NCI-H2107 treated with DMSO at 0.1 percent for 48 hours (cell line): ENCODE measurements around the gene WNT8B.
A peak's percentile ranks its signal among the peaks of the same experiment; 100 is the strongest.

ENCODE experiments used
- DNase-seq: peaks from one replicate; lab custom pipeline; 2025; ENCODE audit not compliant: unreplicated experiment; lab: John Stamatoyannopoulos, UW

The WNT8B gene

DNA sequence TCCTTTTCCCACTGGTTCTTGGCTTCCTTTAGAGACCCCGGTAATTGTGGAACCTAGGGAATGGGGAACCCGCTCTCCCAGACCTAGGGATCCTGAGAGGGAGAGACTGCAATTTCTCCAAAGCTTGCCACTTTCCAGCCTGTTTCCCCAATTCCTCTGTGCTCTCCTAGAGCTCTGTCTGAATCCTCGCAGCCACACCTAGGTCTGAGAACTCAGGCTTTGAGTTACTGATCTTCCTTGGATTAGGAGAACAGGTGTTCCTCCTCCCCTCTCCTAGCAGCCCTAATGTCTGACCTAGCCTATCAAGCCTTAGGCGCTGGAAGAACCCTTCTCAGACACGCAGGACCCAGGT is 20.0 kb downstream of the WNT8B start:
- DNase-seq, result no peak

DNA sequence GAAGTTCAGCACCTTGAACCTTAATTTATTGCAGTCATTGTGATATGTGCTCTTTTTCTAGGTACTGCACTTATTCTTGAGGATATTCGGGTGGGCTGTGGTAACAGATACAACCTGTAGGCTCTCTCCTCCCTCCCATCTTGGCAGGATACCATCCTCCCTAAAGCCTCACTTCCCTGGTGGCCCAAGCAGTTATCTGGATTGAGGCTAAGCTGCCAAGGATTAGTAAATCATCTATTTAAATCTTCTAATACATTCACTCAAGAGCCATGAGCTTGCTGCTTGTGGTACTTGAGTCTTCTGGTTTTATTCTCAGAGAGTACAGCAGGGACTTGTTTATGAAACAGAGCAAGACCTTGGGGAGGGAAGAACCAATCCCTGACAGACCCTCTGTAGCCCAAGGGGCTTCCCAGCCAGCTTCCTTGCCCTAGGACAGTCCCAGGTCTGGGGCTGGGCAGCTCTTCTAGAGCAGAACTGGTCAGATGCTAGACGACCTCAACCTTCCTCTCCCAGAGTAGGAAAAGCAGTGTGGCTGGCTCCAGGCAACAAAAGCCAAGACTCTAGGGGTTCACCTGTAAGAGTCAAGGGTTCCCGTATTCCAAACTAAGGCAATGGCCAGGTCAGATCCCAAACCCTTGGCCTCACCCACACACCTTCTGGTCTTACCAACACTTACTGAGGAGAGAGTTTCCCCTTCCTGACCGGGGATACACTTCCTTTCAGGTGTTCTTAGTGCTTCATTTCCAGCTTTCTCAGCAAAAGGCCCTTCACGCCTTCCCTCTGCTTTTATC is 21.3 kb downstream of the WNT8B start:
- DNase-seq, result no peak

DNA sequence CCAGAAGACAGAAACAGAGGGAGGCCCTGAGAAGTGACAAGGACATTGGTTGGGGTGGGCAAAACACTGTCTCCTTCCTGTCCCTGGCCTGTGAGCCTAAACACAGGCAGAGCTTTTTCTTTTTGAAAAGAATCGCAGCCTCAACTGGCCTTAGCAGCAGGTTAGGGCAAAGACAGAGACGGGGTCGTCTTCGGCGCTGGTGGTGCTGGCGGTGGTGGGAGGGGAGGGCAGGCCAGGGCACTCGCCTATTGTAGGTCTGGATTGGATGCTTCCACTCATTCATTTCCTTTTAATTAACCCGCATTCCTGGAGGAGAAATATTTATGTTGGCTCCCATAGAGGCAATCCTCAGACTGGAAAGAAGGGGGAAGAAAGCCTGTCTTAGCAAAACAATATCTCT is 22.6 kb downstream of the WNT8B start:
- no peak for DNase-seq

DNA sequence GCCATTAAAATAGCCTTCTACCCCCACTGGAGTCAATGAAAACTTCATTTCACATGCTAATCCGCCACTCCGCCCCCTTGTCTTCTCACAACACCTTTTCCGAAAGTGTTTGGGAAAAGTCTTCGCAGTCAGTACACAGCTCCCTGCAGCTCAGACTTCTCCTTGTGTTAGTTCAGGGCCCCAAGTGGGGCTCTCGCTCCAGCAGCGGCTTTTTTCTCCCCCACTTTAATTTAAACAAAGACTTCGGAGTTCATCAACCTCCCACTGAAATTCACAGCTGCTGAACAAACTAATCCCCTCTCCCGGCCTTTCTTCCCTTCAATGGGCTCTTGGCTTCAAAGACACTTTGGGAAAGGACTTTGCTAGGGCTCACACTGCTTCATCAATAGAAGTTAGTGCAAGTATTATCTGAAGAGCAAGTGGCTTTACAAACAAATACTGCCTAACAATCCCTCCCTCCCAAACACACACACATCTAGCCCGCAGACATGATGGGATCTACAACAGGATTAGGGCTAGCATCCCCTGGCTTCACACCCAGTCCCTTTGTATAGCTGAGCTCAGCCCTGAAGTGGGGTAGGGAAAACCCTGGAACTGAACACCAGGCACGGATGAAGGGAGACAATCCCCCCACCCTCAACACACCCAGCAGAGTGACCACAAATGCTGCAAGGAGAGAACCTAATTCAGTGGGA is 23.1 kb downstream of the WNT8B start:
- DNase-seq, result no peak

DNA sequence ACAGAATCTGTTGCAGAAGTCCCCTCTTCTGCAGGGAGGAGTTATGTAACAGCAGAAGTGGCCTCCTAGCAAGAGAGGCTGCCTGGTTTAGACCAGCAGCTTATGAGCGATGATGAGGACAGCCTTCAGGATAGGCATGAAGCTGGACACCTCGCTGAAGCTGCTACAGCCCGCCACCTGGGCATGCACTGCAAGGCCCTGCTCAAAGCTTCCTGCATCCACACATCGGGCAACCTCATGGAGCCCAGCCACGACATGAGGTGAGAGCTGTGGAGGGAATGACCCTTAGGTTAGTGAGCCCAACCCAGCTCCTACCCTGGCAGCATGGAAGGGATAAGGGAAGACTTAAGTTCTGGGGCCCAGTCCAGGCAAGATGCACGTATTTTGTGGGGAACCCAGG is 24.7 kb downstream of the WNT8B start:
- no peak for DNase-seq

DNA sequence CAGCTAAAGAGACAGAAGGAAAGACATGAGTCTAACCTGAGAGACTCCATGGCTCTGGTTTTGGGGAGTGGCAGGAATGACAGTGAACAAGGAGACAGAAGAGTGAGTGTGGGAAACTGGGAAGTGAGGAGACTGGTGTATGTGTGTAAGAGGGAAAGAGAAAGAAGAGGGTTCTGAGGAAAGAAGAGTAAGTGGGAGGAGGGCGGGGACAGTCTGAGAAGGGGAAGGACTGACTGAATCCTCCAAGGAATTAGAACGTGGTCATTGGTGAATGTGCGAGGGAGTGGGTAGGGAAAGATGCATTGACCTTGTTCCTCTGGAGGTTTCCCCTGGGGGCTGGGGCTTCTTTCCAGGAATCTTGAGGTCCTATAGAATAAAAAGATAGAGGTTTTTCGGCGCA is 26.6 kb downstream of the WNT8B start:
- no peak for DNase-seq

DNA sequence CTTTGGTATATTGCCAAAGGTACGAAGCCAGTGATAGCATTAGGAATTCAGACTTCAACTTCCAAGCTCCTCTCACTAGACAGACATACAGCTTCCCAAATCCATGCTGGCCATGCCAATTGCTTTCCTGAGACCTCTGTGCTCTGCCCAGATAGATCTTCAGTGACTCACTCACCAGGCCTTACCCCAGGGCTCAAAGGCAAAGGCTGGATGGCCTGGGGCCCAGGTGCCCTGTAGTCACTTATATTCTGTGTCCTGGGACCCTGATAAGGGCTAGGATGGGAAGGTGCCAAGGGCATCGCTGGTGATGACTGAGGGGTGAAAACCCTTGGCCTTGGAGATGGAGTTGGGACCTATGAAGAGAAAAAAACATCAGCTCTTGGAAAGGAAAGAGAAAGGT is 27.7 kb downstream of the WNT8B start:
- DNase-seq, result no peak

DNA sequence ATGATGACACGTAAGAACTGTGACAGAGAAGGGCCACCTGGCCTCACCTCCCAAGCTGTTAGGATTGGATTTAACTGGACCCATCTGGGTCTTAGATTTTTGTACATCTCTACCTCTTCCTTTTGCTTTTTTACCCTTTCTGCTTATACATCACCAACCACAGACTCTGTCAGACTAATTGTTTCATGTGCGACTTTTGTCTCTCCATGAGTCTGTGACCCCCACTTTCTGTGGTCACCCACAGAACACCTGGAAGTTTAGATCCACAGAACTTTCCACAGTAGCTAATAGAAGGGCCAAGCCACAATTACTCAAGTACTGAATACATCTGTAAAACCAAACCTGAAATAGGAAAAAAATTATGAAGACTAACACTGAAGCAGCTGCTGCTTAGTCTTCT is 33.8 kb downstream of the WNT8B start:
- no peak for DNase-seq

DNA sequence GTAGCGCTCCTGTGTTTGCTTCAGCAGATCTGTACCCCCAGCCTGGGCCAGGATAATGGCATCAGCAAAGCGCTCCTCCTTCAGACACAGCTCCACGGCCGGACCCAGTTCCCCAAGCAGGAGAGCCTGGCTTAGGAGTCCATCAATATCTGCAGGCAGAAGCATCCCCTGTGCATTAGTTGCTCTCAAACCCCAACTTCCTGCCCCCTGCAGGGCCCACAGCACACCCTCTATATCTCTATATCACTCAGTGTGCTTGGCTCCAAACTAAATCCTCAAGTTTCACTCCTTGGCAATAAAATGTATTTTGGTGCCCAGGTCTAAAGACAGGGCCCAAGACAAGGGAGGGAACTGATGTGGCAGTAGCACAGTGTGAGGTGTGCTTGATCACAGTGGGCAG is 35.2 kb downstream of the WNT8B start:
- no peak for DNase-seq

DNA sequence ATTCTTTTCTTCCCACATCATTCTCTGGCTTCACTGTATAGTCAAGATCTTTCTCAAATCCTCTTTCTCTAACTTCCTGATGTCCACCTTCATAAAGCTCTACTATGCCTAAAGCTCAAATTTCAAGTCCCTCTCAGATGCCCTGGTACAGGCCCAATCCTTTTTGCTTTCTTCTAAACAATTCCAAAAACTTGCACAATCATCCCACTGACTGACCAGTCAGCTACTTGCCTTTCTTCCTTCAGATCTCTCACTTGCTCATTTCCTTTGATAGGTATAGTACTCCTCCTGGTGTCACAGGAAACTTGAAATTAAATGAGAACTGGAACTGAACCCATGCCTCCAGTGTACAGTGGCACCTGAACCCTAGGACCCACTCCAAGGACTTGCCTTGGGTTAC is 38.6 kb downstream of the WNT8B start:
- DNase-seq, result no peak

DNA sequence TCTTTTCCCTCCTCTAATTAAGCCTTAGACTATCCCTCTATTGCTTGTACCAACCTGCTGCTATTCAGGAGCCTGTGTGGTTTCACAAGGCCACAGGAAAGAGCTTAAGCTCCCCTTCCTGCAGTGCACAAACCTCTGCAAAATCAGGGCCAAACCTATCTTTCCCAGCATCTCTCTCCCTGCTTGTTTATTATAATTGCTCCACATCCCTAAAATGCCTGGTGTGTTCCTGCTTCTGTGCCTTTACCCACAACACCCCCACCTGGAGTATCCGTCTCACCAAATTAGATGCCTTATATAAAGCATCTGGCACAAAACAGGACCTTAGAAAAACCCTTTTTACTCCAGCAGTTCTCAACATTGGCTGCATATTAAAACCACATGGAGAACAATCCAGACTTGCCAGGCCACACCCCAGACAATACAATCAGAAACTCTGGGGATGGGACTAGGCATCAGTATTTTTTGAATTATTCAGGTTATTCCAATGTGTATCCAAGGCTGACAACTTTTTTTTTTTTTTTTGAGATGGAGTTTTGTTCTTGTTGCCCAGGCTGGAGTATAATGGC is 40.2 kb downstream of the WNT8B start:
- DNase-seq, result no peak

DNA sequence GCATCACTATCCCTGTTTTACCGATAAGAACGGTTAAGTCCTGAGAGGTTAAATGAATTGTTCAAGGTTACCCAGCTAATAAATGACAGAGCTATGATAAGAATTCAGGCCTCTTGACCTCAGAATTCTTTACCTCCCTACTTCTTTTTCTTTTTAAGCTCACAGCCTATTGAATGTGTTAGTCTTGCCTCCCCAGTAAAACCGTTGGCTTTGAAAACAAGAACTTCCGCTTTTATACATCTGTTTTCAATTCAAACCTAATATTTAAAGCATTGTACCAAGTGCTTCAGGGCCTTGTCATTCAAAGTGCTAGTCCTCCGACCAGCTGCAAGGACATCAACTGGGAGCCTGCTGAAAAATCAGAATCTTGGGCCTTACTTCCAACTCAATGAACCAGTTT is 41.3 kb downstream of the WNT8B start:
- no peak for DNase-seq

DNA sequence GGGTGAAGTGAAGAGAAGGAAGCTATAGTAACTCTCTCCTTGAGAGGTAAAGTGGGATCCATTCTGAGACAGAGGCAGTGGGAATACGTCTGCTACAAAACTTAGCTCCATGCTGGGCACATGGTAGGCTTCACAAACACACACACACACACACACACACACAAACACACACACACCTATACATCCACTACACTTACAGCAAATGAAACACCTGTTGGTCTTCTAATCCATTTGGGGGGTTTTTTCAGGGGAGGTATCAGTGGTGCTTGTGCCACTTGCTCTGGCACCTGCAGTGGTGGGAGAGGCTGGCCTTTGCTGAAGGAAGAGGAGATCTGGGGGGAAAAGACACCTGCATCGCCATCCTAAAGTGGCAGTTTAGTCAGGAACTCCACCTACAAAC is 42.4 kb downstream of the WNT8B start:
- DNase-seq, result no peak

DNA sequence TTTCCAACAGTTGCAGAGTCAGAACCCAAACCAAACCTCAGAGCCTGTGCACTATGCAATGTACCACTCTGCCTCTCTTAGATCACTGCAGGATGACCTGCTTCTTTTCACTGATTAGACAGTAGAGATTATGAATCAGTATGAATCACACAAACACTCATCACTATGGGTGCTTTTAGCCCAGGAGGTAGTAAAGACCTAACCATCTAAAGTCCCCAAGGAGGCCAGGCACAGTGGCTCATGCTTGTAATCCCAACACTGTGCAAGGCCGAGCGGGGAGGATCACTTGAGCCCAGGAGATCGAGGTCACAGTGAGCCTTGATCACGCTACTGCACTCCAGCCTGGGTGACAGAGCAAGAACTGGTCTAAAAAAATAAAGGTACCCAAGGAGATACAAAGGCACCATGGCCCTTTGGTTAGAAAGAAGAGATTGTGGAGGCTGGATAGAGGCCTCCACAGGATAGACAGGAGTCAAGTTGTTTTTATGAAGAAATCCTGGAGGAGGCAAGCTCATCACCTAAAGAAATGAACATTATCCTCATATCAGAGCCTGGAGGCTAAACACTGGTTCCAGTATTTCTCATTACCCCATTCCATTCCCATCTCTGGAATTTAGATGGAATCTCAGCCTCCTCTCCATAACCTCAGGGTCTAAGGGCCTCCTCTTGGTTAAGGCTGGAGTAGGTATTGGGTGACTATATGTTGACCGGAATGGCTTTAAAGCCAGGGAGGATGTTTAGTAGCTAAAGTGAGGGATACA is 44.0 kb downstream of the WNT8B start:
- no peak for DNase-seq

DNA sequence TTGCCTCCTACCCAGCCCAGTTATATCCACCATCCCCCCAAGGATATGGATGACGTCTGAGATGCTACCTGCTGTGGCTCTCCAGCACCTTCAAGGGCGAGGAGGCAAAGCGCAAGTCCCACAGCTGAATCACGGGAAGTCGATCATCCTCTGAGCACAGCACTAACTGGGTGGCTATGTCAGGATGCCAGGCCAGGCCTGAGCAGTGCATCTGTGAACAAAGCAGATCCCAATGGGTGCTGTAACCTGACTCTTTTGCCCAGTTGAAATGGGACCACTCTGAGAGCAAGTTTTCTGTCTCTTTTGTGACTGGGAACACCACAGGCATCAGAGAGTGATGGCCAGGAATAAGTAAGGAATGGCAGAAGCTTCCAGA is 44.5 kb downstream of the WNT8B start:
- no peak for DNase-seq

DNA sequence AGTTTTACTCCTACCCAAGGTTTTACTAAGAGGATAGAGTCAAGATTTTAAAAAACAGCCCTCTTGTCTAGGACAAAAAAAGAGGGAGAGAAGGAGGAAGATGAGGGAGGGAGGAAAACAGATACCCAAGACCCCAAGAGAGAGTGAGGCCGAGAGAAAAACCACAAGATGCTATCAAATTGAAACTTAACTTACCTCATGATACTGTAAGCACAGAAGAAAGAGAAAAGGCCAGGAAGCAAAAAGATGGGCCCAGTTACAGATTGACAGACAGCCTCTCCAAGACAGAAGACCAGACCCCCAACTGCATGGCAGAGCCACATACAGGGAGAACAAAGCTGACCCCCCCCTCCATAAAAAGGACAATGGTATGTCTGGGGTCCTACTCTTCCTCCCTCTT is 45.5 kb downstream of the WNT8B start:
- DNase-seq, result no peak

DNA sequence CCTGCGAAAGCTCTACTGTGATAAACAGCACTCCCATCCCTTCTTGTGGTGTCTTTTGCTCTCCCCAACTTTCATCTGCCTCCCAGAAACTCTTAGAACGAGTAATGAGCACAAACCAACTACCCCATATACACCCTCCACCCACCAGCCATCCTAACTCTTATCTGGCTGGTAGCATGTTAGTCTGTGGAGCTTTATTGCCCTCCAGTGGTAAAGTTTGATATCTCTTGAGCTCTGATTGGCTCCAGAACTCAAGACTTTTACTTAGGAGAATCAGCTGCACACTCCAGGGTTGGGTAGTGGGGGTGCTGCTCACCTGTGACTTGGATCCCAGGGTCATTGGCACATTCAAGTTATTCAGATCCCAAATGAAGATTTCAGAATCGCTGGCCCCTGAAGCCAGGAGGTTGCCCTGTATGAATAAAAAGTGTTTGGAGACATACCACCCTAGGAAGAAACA is 45.9 kb downstream of the WNT8B start:
- DNase-seq, result no peak

DNA sequence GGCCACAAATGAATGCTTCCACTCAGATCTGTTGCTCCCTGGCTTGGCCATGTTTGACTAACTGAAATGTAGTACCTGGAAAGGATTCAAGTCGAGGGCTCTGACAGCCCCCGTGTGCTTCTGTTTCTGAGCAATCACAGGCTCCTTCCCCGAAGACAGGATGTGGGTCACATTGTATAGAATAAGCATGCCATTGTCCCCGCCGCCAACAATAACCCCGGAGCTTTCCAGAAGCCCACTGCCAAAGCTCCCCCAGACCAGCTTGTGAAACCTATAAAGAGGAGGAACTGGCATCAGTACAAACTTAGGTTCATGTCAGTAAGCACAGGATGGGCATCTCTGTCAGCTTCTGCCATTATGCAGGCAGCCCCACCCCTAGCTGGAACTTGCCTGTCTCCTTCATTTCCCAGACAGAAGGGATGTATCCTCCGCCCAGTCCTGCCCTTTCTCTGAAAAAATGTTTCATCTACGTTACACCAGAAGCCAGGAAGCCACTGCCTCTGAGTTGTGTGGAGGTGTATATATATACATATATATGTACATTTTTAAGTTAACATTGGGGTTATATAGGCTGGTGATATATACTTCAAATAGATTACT is 46.5 kb downstream of the WNT8B start:
- DNase-seq, result no peak

DNA sequence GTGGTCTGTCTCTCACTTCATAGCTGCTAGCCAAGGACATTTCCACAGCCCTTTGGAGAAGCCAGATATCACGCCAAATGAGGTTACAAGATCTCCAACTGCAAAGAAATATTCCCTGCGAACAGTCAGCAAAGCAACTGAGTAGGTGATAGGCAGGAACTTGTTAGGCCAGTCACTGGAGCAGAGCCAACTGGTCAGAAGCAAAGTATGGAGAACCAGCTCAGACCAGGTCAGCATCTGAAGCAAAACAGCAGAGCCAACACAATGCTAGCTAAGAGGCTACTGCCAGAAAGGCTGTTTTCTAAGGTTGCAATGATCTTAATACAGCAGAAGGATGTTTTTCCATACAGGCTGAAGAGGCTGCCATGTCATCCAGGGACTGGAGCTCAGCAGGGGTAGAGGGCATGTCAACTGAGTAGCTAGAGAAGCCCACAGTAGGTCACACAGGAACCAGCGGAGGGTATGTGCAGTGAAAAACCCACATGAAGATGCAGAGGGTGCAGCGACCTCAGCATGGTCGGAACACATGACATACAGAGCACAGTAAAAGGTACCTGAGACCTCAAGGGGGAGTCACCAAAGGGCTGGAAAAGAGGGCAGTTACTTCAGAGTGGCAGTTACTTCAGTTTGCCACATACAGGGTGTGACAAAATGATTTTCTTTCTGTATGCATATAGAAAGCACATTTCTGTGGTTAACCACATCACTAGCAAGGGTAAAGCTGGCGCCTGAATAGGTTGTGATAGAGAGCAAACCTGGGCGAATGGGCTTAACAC is 47.9 kb downstream of the WNT8B start:
- DNase-seq, result peak; percentile 76

DNA sequence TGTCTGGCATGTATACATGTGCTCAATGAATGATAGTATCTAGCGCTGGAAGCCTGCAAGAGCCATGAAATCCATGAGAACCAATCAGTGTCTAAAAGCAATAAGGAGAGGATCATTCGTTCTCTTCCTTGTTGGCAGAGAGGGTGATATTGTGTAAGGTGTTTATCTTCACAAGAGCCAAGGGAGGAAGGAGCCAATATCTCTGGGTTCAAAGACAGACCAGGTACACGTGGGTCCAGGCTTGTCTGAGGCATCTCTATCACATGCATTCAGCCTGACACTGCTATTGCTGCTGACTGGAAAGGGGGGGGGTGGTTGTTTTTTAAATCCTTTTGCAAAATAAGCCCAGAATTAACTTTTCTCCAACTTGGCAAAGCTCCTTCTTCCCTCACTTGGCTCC is 52.8 kb downstream of the WNT8B start:
- DNase-seq, result no peak

DNA sequence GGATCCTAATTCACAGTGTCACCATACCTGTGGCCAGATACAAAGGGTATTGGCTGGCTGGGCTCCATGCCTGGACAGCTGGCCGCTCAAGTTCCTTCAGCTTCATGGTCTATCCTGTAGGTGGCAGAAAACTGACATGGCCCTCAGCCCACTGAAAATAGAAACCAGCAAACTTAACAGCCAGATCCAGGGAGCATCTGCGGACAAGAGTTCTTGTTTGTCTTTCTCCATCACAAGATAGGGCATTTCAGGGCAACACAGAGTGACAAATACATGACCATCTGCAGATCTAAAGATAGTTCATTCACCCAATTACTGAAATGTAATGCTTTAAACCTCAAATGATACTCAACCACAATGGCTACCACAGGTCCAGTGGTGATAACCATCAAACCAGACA is 54.0 kb downstream of the WNT8B start:
- DNase-seq, result no peak
